Panc1 (cell line): Measurements from ENCODE around the gene UST.

Source experiments
- POLR2AphosphoS5 ChIP-seq: IDR thresholded peaks from 2 replicates; pipeline ENCODE4 v1.6.1; 2012; ENCODE audit warnings: mild to moderate bottlenecking, low read depth, low read length, moderate library complexity
- TF ChIP-seq, protein P1 (sequence below): fragments of 450-650 bp; IDR thresholded peaks from 2 replicates; pipeline ENCODE4 v1.5.1; 2017; ENCODE audit warnings: mild to moderate bottlenecking

DNA sequence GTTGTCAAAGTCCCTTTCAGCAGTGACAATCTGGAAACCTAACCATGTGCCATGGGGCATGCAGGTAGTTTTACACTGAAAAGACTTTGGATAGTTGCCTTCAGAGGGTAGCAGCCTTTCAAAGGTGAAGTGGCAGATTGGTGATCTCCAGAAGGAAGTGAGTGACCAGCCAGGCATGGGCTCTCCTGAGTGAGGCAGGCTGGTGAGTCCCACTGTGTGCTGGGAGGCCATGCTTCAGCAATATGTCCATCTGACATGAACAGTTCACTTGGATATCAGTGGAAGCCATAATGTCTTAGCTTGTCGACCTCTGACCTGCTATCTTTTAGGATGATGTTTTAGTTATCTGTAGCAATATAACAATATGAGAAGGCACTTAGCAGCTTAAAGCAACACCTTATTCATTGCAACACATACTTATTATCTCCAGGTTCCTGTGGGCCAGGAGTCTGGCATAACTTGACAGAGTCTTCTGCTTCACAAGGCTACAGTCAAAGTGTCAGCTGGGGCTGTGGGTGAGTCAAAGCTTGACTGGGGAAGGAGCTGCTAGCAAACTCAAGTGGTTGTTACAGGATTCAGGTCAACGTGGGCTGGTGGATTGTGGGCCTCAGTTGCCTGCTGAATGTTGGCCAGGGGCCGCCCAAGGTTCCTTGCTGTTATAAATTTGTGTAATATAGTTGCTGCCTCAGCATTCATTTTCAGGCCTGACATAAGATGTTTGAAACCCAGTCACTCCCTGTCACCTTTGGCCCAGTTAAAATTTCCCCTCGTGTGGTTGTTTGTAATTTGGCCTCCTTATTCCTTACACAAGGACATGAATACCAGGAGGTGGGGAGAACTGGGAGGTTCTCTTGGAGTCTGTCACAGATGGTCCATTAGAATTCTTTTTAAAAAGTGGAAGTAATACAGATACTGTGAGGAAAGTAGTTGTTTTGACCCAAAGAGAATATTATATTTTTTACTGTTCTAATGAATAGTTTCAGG is 100.2 kb downstream of the UST start:
- TF ChIP-seq, protein P1, sequence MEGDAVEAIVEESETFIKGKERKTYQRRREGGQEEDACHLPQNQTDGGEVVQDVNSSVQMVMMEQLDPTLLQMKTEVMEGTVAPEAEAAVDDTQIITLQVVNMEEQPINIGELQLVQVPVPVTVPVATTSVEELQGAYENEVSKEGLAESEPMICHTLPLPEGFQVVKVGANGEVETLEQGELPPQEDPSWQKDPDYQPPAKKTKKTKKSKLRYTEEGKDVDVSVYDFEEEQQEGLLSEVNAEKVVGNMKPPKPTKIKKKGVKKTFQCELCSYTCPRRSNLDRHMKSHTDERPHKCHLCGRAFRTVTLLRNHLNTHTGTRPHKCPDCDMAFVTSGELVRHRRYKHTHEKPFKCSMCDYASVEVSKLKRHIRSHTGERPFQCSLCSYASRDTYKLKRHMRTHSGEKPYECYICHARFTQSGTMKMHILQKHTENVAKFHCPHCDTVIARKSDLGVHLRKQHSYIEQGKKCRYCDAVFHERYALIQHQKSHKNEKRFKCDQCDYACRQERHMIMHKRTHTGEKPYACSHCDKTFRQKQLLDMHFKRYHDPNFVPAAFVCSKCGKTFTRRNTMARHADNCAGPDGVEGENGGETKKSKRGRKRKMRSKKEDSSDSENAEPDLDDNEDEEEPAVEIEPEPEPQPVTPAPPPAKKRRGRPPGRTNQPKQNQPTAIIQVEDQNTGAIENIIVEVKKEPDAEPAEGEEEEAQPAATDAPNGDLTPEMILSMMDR: no peak
- no peak for TF ChIP-seq POLR2AphosphoS5
